22Rv1 (cell line): ENCODE results near the gene MED28.

Experiments
- ZFX ChIP-seq: fragments of 450-650 bp; IDR thresholded peaks from 2 replicates; pipeline ENCODE4 v1.6.1; 2017; ENCODE audit warnings: antibody characterized with exemption, borderline replicate concordance
- TF ChIP-seq, protein P1 (sequence below): fragments of 450-650 bp; IDR thresholded peaks from 2 replicates; pipeline ENCODE4 v1.5.1; 2017; ENCODE audit warnings: mild to moderate bottlenecking

DNA sequence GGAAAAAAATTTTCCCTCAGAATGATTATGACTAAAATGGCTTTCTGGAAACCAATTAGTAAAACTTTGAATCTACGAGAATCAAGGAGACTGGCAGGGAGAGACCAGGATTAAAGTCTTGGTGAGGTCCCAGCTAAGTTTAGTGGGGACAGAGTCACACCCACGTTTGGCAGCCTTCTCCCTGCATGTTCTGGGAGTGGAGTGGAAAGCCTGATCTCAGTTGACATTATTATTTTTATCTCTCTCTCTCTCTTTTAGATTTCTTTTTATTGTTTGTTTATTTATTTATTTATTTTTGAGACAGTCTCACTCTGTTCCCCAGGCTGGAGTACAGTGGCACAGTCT lies 67.8 kb downstream of the MED28 start:
- TF ChIP-seq, protein P1, sequence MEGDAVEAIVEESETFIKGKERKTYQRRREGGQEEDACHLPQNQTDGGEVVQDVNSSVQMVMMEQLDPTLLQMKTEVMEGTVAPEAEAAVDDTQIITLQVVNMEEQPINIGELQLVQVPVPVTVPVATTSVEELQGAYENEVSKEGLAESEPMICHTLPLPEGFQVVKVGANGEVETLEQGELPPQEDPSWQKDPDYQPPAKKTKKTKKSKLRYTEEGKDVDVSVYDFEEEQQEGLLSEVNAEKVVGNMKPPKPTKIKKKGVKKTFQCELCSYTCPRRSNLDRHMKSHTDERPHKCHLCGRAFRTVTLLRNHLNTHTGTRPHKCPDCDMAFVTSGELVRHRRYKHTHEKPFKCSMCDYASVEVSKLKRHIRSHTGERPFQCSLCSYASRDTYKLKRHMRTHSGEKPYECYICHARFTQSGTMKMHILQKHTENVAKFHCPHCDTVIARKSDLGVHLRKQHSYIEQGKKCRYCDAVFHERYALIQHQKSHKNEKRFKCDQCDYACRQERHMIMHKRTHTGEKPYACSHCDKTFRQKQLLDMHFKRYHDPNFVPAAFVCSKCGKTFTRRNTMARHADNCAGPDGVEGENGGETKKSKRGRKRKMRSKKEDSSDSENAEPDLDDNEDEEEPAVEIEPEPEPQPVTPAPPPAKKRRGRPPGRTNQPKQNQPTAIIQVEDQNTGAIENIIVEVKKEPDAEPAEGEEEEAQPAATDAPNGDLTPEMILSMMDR, result no peak
- no peak for TF ChIP-seq ZFX
